ENCODE data around the gene PRDM2. TPM values are rescaled to one million over a fixed set of nuclear protein-coding genes. Genes with fewer than 3 reads are reported as not detected.

PRDM2 gene
- total and polyA plus RNA-seq, 2 of the 13 experiments (the other 11 are each of a cell fraction or from before 2014, with no cell fraction given) = 4.0 to 6.5 TPM

DNA sequence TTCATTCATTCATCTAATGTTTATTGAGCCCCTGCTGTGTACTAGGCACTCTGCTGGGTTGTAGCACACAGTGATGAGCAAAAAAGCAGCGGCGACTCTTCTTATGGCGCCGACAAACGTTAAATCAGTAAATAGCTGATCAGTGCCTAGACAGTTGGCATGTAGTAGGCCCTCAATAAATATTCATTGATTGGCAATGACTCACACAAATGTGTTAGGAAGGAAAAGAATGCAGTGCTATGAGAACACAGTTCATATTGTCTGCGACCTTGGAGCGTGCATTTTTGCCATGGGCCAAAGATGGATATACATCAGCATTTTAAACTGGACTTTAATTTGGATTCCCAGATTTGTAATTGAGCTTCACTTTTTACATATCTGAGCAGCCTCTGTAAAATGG lies 52.0 kb downstream of the PRDM2 start:
- Histone ChIP-seq H4K20me1 (ENCODE audit: insufficient read depth, low read length) (peaks cover 18% of the 10 kb centered on the region; the same call in 1 of the 2 replicates), H3K4me3 (replicated peaks in 1 of 3; ENCODE audit: insufficient read depth in 1 of 3, low read depth in 2 of 3, low read length in 3 of 3) (no peak overlapping the region), H3K4me2 (ENCODE audit: low read depth, low read length) (peak overlapping the region; percentile 75; the same call in 1 of the 2 replicates), H3K9ac (ENCODE audit: insufficient read depth, low read depth, low read length) (no peak overlapping the region), H3K27me3 (ENCODE audit: control insufficient read depth in 1 of 2, insufficient read depth in 2 of 2, low read length in 2 of 2) (peaks cover 0 to 6% of the 10 kb centered on the region in 2 experiments; a peak in 2 of 5 replicates), H3K9me3 (ENCODE audit: low read length) (no peaks in the 10 kb centered on the region), H3K27ac (ENCODE audit: extremely low read length, insufficient read depth, low read length) (no peak overlapping the region), H3K36me3 (replicated peaks in 1 of 2; ENCODE audit: control insufficient read depth in 1 of 2, insufficient read depth in 2 of 2, low read length in 2 of 2) (no peaks in the 10 kb centered on the region; a peak in 1 of 5 replicates), H2AFZ (ENCODE audit: low read length) (no peak overlapping the region), H3K79me2 (ENCODE audit: insufficient read depth, low read length) (peaks cover 69% of the 10 kb centered on the region), H3K4me1 (ENCODE audit: insufficient read depth, low read length) (peaks cover 33% of the 10 kb centered on the region)
- intact Hi-C loops (cut with micrococcal nuclease; ENCODE audit: unreplicated experiment) = no loop called here
- in situ Hi-C loops (cut with HindIII; ENCODE audit: extremely low pct_ligation_motif_present, low pct_unique_long_range_greater_than_20kb) = no loop called here
- no peak for ATAC-seq
- 88% methylated on average over 7 of the region's 7 CpGs for WGBS (ENCODE audit: low lambda C conversion rate)
- BruUV-seq (replicated peaks) = no TSS peak
- POLR2A ChIA-PET = no interaction called here
- CTCF ChIA-PET (ENCODE audit: low intra/inter-chr PET ratio, low total read pairs) = no interaction called here
- peak; percentile 37 for DNase-seq (ENCODE audit: low spot score)
- no peak for FAIRE-seq
- TF ChIP-seq ZNF776 (CRISPR knock-in tag; IDR thresholded peaks at IDR 0.05) (no peak), ZNF747 (CRISPR knock-in tag; IDR thresholded peaks at IDR 0.05; ENCODE audit: borderline replicate concordance) (no peak), PRPF4 (IDR thresholded peaks at IDR 0.05; ENCODE audit: low read depth, low read length, poor library complexity, severe bottlenecking) (no peak), FOSL2 (CRISPR knock-in tag; IDR thresholded peaks at IDR 0.05) (peak; percentile 71), ZNF883 (CRISPR knock-in tag; IDR thresholded peaks at IDR 0.05; ENCODE audit: not compliant biosample characterization) (no peak), NCOR1 (IDR thresholded peaks at IDR 0.05; ENCODE audit: borderline replicate concordance, low read length) (no peak), ZNF30 (CRISPR knock-in tag; IDR thresholded peaks at IDR 0.05) (no peak), ZNF143 (CRISPR knock-in tag; IDR thresholded peaks at IDR 0.05) (no peak), RXRA (CRISPR knock-in tag; IDR thresholded peaks at IDR 0.05) (no peak), POLR2G (IDR thresholded peaks at IDR 0.05; ENCODE audit: low read depth, low read length) (no peak), ZNF251 (CRISPR knock-in tag; IDR thresholded peaks at IDR 0.05) (no peak)
- TF ChIP-seq, protein P1, sequence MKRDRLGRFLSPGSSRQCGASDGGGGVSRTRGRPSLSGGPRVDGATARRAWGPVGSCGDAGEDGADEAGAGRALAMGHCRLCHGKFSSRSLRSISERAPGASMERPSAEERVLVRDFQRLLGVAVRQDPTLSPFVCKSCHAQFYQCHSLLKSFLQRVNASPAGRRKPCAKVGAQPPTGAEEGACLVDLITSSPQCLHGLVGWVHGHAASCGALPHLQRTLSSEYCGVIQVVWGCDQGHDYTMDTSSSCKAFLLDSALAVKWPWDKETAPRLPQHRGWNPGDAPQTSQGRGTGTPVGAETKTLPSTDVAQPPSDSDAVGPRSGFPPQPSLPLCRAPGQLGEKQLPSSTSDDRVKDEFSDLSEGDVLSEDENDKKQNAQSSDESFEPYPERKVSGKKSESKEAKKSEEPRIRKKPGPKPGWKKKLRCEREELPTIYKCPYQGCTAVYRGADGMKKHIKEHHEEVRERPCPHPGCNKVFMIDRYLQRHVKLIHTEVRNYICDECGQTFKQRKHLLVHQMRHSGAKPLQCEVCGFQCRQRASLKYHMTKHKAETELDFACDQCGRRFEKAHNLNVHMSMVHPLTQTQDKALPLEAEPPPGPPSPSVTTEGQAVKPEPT (CRISPR knock-in tag; IDR thresholded peaks at IDR 0.05; ENCODE audit: low read depth) = no peak
- TF ChIP-seq, protein P2, sequence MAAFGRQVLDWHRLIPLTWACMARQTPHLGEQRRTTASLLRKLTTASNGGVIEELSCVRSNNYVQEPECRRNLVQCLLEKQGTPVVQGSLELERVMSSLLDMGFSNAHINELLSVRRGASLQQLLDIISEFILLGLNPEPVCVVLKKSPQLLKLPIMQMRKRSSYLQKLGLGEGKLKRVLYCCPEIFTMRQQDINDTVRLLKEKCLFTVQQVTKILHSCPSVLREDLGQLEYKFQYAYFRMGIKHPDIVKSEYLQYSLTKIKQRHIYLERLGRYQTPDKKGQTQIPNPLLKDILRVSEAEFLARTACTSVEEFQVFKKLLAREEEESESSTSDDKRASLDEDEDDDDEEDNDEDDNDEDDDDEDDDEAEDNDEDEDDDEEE (CRISPR knock-in tag; IDR thresholded peaks at IDR 0.05) = no peak
- TF ChIP-seq, protein P3, sequence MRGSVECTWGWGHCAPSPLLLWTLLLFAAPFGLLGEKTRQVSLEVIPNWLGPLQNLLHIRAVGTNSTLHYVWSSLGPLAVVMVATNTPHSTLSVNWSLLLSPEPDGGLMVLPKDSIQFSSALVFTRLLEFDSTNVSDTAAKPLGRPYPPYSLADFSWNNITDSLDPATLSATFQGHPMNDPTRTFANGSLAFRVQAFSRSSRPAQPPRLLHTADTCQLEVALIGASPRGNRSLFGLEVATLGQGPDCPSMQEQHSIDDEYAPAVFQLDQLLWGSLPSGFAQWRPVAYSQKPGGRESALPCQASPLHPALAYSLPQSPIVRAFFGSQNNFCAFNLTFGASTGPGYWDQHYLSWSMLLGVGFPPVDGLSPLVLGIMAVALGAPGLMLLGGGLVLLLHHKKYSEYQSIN (CRISPR knock-in tag; IDR thresholded peaks at IDR 0.05; ENCODE audit: borderline replicate concordance) = no peak
- TF ChIP-seq, protein P4, sequence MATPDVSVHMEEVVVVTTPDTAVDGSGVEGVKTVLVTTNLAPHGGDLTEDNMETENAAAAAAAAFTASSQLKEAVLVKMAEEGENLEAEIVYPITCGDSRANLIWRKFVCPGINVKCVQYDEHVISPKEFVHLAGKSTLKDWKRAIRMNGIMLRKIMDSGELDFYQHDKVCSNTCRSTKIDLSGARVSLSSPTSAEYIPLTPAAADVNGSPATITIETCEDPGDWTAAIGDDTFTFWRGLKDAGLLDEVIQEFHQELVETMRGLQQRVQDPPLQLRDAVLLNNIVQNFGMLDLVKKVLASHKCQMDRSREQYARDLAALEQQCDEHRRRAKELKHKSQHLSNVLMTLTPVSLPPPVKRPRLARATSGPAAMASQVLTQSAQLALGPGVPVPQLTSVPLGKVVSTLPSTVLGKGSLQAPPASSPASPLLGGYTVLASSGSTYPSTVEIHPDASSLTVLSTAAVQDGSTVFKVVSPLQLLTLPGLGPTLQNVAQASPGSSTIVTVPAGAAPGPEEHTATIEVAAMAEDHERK (CRISPR knock-in tag; IDR thresholded peaks at IDR 0.05; ENCODE audit: low read depth) = no peak
- TF ChIP-seq, protein P5, sequence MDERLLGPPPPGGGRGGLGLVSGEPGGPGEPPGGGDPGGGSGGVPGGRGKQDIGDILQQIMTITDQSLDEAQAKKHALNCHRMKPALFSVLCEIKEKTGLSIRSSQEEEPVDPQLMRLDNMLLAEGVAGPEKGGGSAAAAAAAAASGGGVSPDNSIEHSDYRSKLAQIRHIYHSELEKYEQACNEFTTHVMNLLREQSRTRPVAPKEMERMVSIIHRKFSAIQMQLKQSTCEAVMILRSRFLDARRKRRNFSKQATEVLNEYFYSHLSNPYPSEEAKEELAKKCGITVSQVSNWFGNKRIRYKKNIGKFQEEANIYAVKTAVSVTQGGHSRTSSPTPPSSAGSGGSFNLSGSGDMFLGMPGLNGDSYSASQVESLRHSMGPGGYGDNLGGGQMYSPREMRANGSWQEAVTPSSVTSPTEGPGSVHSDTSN (CRISPR knock-in tag; IDR thresholded peaks at IDR 0.05) = no peak
- TF ChIP-seq, protein P6, sequence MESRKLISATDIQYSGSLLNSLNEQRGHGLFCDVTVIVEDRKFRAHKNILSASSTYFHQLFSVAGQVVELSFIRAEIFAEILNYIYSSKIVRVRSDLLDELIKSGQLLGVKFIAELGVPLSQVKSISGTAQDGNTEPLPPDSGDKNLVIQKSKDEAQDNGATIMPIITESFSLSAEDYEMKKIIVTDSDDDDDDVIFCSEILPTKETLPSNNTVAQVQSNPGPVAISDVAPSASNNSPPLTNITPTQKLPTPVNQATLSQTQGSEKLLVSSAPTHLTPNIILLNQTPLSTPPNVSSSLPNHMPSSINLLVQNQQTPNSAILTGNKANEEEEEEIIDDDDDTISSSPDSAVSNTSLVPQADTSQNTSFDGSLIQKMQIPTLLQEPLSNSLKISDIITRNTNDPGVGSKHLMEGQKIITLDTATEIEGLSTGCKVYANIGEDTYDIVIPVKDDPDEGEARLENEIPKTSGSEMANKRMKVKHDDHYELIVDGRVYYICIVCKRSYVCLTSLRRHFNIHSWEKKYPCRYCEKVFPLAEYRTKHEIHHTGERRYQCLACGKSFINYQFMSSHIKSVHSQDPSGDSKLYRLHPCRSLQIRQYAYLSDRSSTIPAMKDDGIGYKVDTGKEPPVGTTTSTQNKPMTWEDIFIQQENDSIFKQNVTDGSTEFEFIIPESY (CRISPR knock-in tag; IDR thresholded peaks at IDR 0.05) = 0 out of 2 replicates have a peak, but pooled peaks have one; percentile 24

All from HepG2 (cell line).